Keratinocyte (primary cell): Measurements from ENCODE around the gene DYNC1I1. TPM values are rescaled to one million over a fixed set of nuclear protein-coding genes. Genes with fewer than 3 reads are reported as not detected.

Experiments used
- DNase-seq: peaks from one replicate; pipeline ENCODE4 v3.0.0-alpha.2; 2011; ENCODE audit warnings: low read depth, missing footprints, low spot score
- FAIRE-seq: peaks from 2 replicates; lab custom pipeline; 2011; peaks lifted over from hg19 to GRCh38; lab: Jason Lieb, UNC
- H2AFZ ChIP-seq: 2 replicates; pipeline ENCODE4 v1.6.0; 2012; ENCODE audit warnings: low read length, control low read depth, inconsistent platforms; ENCODE audit not compliant: control insufficient read depth
- H3K27ac ChIP-seq: 2 replicates; pipeline ENCODE4 v1.5.1; 2011; ENCODE audit warnings: low read length; ENCODE audit not compliant: control insufficient read depth, insufficient read depth
- H3K27me3 ChIP-seq: 3 replicates; pipeline ENCODE4 v1.6.0; 2011; ENCODE audit warnings: low read length; ENCODE audit not compliant: control insufficient read depth, insufficient read depth; ENCODE audit errors: extremely low read depth
- H3K36me3 ChIP-seq, 2 experiments: 2 replicates in 1 of 2; 3 replicates in 1 of 2; pipeline ENCODE4 v1.5.1; 2011; ENCODE audit warnings: low read length in 2 of 2, mild to moderate bottlenecking in 1 of 2; ENCODE audit not compliant: control insufficient read depth in 2 of 2, insufficient read depth in 2 of 2; ENCODE audit errors: extremely low read depth in 1 of 2
- H3K4me1 ChIP-seq: 3 replicates; pipeline ENCODE4 v1.5.1; 2011; ENCODE audit warnings: low read length; ENCODE audit not compliant: control insufficient read depth, insufficient read depth; ENCODE audit errors: extremely low read depth
- H3K4me2 ChIP-seq: 3 replicates; pipeline ENCODE4 v1.6.0; 2011; ENCODE audit warnings: low read depth, low read length; ENCODE audit not compliant: control insufficient read depth, insufficient read depth; ENCODE audit errors: extremely low read depth
- H3K4me3 ChIP-seq, 3 experiments: fragments of 200-600 bp in 1 of 3; sonication (generic) in 1 of 3; 2 replicates in 2 of 3; 3 replicates in 1 of 3; pipeline ENCODE4 v1.5.1; 2011 to 2016; ENCODE audit warnings: low read length in 3 of 3, mild to moderate bottlenecking in 3 of 3, control low read depth in 2 of 3, inconsistent platforms in 1 of 3, low read depth in 1 of 3, mixed read lengths in 1 of 3, mixed run types in 1 of 3, moderate library complexity in 1 of 3; ENCODE audit not compliant: control insufficient read depth in 2 of 3, insufficient read depth in 2 of 3; ENCODE audit errors: extremely low read depth in 1 of 3
- H3K79me2 ChIP-seq: 2 replicates; pipeline ENCODE4 v1.6.0; 2012; ENCODE audit warnings: low read length; ENCODE audit not compliant: control insufficient read depth, insufficient read depth
- H3K9ac ChIP-seq: 3 replicates; pipeline ENCODE4 v1.6.0; 2011; ENCODE audit warnings: low read length; ENCODE audit not compliant: control insufficient read depth, insufficient read depth; ENCODE audit errors: extremely low read depth
- H3K9me1 ChIP-seq: 3 replicates; pipeline ENCODE4 v1.6.0; 2011; ENCODE audit warnings: low read length; ENCODE audit not compliant: control insufficient read depth, insufficient read depth; ENCODE audit errors: extremely low read depth
- H3K9me3 ChIP-seq: 2 replicates; pipeline ENCODE4 v1.5.1; 2012; ENCODE audit warnings: low read depth, low read length; ENCODE audit not compliant: control insufficient read depth
- H4K20me1 ChIP-seq: 3 replicates; pipeline ENCODE4 v1.6.0; 2011; ENCODE audit warnings: low read length; ENCODE audit not compliant: control insufficient read depth, insufficient read depth; ENCODE audit errors: extremely low read depth
- EZH2 ChIP-seq: IDR thresholded peaks from one replicate; pipeline ENCODE4 v1.6.1; 2012; ENCODE audit warnings: inconsistent platforms, mild to moderate bottlenecking, low read length, moderate library complexity
- dilution Hi-C: fragments of 300-500 bp; cut with MboI; formaldehyde crosslinking; loops from one replicate; pipeline ENCODE4 v1.7.0; 2020; ENCODE audit warnings: low sequenced_read_pairs; ENCODE audit not compliant: extremely low pct_ligation_motif_present
- polyA plus RNA-seq, 5 experiments: library from polyadenylated mRNA; depleted of rRNA in 3 of 5; stranded (reverse) in 3 of 5; stranded (forward) in 1 of 5; unstranded in 1 of 5; fragments of >200 nt; gene quantifications; 1 replicate in 1 of 5; 2 replicates in 3 of 5; 3 replicates in 1 of 5; pipeline versions ENCODE4 v1.2.1 to v1.2.3, GENCODE V29; 2011 to 2012; ENCODE audit warnings: missing spikeins in 2 of 5, low read depth in 1 of 5, low replicate concordance in 1 of 5
- TF ChIP-seq, protein P1 (sequence below), 3 experiments: IDR thresholded peaks in 1 of 3; conservative IDR thresholded peaks in 1 of 3; optimal IDR thresholded peaks in 1 of 3; 2 replicates in 2 of 3; 3 replicates in 1 of 3; pipeline versions ENCODE3 to v1.5.1; 2011; ENCODE audit warnings: low read length in 3 of 3, mild to moderate bottlenecking in 3 of 3, moderate library complexity in 2 of 3, control low read depth in 1 of 3, inconsistent platforms in 1 of 3; ENCODE audit not compliant: insufficient read depth in 2 of 3; ENCODE audit errors: extremely low read depth in 1 of 3

Gene DYNC1I1
- polyA plus RNA-seq, 1 donor (not counting 4 experiments of a cell fraction or from before 2014, with no cell fraction given) = 0.10 TPM

DNA sequence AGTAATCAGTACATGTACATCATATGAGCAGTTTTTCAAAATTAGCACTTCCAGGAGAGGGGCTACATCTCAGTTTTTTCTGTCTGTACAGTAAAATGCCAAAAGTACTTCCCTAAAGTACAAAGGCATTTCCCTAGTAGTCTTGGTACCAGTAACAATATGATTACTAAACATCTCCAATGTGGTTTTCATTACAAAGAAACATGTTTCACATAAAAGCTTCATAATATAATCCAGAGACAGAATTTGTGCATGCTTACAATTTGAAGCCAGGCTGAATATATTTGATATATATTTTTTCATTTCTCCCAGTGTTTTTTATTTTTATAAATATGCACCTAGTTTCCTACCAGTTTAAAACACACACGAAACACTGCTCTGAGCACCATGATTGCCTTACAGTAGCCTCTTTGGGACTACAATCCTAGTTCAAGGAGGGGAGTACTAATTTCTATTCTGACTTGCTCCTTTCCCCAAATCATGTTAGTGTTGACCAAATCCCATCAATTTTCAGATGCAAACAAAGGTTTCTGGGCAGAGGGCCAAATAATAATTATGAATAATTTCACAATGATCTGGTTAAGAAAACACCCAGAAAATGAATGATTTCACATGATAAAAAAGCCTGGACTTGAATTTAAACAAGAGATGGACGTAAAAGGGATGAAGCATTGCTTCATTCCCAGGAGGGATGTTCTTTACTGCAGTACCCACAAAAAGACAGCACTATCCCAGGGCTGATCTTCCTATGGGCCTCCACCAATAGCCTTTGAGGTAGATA is 348.3 kb downstream of the DYNC1I1 start:
- Histone ChIP-seq H3K9ac (no peak overlapping the region), H3K27ac (no peak overlapping the region), H3K4me3 (no peak overlapping the region), H3K4me1 (no peaks in the 10 kb centered on the region), H2AFZ (no peak overlapping the region), H3K4me2 (no peak overlapping the region), H3K36me3 (peaks cover 1 to 4% of the 10 kb centered on the region in 2 experiments), H3K79me2 (no peaks in the 10 kb centered on the region), H3K9me3 (no peaks in the 10 kb centered on the region), H3K9me1 (no peaks in the 10 kb centered on the region), H4K20me1 (no peaks in the 10 kb centered on the region), H3K27me3 (no peaks in the 10 kb centered on the region)
- no peak for FAIRE-seq
- dilution Hi-C loops = no loop called here
- TF ChIP-seq, protein P1, sequence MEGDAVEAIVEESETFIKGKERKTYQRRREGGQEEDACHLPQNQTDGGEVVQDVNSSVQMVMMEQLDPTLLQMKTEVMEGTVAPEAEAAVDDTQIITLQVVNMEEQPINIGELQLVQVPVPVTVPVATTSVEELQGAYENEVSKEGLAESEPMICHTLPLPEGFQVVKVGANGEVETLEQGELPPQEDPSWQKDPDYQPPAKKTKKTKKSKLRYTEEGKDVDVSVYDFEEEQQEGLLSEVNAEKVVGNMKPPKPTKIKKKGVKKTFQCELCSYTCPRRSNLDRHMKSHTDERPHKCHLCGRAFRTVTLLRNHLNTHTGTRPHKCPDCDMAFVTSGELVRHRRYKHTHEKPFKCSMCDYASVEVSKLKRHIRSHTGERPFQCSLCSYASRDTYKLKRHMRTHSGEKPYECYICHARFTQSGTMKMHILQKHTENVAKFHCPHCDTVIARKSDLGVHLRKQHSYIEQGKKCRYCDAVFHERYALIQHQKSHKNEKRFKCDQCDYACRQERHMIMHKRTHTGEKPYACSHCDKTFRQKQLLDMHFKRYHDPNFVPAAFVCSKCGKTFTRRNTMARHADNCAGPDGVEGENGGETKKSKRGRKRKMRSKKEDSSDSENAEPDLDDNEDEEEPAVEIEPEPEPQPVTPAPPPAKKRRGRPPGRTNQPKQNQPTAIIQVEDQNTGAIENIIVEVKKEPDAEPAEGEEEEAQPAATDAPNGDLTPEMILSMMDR (optimal IDR thresholded peaks at IDR 0.05 in 1 of 3, IDR thresholded peaks at IDR 0.05 in 1 of 3, conservative IDR thresholded peaks at IDR 0.05 in 1 of 3; ENCODE audit: extremely low read depth in 1 of 3, insufficient read depth in 2 of 3, low read length in 3 of 3) = no peak
- no peak for TF ChIP-seq EZH2
- DNase-seq = no peak

DNA sequence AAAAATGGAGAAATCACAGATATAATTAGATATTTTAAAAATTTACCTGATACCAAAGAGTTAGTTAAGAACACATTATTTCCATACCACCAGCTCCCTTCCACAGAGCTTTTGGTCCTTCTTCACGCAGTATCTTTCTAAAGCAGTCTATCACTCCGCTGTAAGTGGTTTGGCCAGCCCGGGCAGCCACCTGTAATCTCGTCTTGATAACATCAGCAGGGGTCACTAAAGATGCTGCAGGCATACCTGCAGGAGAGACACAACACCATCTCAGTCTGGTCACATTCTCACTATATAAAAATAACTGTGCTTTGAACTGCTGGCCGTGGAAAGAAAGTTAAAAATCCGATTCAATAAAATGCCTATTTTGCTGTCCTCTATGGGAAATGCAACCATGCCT is 349.4 kb downstream of the DYNC1I1 start:
- Histone ChIP-seq H3K4me1 (no peaks in the 10 kb centered on the region), H3K36me3 (peaks cover 1 to 4% of the 10 kb centered on the region in 2 experiments), H2AFZ (no peak overlapping the region), H3K4me3 (no peak overlapping the region), H3K79me2 (no peaks in the 10 kb centered on the region), H4K20me1 (no peaks in the 10 kb centered on the region), H3K9ac (no peak overlapping the region), H3K27me3 (no peaks in the 10 kb centered on the region), H3K9me3 (no peaks in the 10 kb centered on the region), H3K4me2 (no peak overlapping the region), H3K9me1 (no peaks in the 10 kb centered on the region), H3K27ac (no peak overlapping the region)
- dilution Hi-C loops = no loop called here
- TF ChIP-seq, protein P1 (optimal IDR thresholded peaks at IDR 0.05 in 1 of 3, IDR thresholded peaks at IDR 0.05 in 1 of 3, conservative IDR thresholded peaks at IDR 0.05 in 1 of 3; ENCODE audit: extremely low read depth in 1 of 3, insufficient read depth in 2 of 3, low read length in 3 of 3) = no peak
- no peak for TF ChIP-seq EZH2
- DNase-seq = no peak
- FAIRE-seq = no peak
